ENCODE measurements around the gene DNM2. TPM values are rescaled to one million over a fixed set of nuclear protein-coding genes. Genes with fewer than 3 reads are reported as not detected.
A peak's percentile ranks its signal among the peaks of the same experiment; 100 is the strongest.
"Not testable (repeated sequence)": the region's sequence is repeated elsewhere in the genome, so short reads cannot be mapped to it uniquely, and the experiment has no call there.

DNM2 gene
- total and polyA plus RNA-seq, 7 donors = 70.6 to 149 (median 122) TPM

DNA sequence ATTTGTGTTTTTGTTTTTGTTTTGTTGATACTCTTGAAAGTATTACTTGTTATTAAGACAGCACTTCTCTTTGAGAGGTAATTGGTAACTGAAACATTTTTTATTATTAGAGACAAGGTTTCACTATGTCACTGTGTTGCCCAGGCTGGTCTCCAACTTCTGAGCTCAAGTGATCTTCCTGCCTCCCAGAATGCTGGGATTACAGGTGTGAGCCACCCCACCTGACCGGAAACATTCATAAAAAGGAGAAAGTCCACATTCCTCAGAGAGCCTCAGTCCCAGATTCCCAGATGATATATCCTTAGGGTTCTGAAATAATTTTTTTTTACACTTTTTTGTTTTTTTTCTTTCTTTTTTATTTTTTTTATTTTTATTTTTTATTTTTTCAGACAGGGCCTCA lies 156.1 kb downstream of the DNM2 start:
- H3K36me3 ChIP-seq (ENCODE audit: insufficient read depth in 1 of 2, low read depth in 1 of 2) = no peaks in the 10 kb centered on the region
- no peaks in the 10 kb centered on the region for H3K27me3 ChIP-seq (ENCODE audit: insufficient read depth in 3 of 3, low read length in 2 of 3)
- intact Hi-C loops (cut with DNase I) = no loop called here
- TF ChIP-seq, protein P1, sequence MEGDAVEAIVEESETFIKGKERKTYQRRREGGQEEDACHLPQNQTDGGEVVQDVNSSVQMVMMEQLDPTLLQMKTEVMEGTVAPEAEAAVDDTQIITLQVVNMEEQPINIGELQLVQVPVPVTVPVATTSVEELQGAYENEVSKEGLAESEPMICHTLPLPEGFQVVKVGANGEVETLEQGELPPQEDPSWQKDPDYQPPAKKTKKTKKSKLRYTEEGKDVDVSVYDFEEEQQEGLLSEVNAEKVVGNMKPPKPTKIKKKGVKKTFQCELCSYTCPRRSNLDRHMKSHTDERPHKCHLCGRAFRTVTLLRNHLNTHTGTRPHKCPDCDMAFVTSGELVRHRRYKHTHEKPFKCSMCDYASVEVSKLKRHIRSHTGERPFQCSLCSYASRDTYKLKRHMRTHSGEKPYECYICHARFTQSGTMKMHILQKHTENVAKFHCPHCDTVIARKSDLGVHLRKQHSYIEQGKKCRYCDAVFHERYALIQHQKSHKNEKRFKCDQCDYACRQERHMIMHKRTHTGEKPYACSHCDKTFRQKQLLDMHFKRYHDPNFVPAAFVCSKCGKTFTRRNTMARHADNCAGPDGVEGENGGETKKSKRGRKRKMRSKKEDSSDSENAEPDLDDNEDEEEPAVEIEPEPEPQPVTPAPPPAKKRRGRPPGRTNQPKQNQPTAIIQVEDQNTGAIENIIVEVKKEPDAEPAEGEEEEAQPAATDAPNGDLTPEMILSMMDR (IDR thresholded peaks at IDR 0.05) = no peak
- no peak for DNase-seq
- no peak overlapping the region for H3K4me3 ChIP-seq
- H3K9me3 ChIP-seq = no peaks in the 10 kb centered on the region
- ATAC-seq = no peak
- H3K4me1 ChIP-seq = peaks cover 50% of the 10 kb centered on the region
- peak overlapping the region; percentile 96 for H3K27ac ChIP-seq
- WGBS, 3 donors = 91 to 96% (median 95%) methylated on average over 1 of the region's 1 CpG

DNA sequence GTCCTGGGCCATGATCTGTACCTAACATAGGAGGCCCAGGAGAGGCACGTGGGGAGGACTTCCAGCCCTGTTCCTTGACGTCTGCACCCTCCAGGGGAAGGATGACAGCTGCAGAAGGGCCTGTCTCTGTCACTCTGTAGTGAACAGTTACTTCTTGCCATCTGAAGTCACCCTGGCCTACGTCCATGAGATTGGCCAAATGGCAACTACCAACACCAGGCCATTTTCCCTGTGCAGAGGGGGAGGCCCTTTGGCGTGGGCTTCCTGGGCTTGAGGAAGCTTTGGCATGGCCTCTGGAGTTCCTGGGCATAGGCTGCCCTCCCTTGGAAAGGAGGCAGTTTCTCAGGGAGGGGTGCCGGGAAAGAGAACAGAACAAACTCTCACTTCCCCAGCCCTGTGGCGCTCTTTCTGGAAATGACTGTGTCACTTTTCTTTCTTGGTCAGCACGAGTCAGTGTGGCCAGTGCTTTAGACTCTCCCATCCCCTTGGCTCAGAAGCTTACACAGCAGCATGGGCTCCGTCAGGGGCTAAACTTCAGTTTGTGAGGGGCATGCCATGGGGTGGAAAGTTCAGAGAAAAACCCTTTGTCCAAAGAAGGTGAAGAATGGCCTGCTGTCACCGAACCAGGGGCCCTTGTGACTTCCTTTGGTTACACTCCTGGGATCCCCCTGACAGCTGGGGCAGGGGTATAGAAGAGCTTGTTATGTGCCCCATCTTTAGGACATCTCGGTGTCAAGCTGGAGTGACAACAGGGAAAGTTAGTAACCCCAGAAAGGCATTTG lies 158.8 kb downstream of the DNM2 start:
- Histone ChIP-seq H3K27me3 (ENCODE audit: insufficient read depth in 3 of 3, low read length in 2 of 3) (no peaks in the 10 kb centered on the region), H3K4me3 (peak overlapping the region; percentile 38), H3K36me3 (ENCODE audit: insufficient read depth in 1 of 2, low read depth in 1 of 2) (no peaks in the 10 kb centered on the region), H3K27ac (peak overlapping the region; percentile 96), H3K4me1 (peaks cover 76% of the 10 kb centered on the region), H3K9me3 (no peaks in the 10 kb centered on the region)
- DNase-seq (peak; percentile 73 to 88), ATAC-seq (peak; percentile 83 to 90 (median 84))
- WGBS, 3 donors = 25 to 34% (median 29%) methylated on average over 10 of the region's 10 CpGs
- intact Hi-C loops (cut with DNase I) = loop anchor here in 1 of 2 donors (5.0 kb wide), 1 partner anchor 51 kb away; the partner anchor contains the start of genes TIMM29 and YIPF2
- TF ChIP-seq, protein P1 (IDR thresholded peaks at IDR 0.05) = no peak

DNA sequence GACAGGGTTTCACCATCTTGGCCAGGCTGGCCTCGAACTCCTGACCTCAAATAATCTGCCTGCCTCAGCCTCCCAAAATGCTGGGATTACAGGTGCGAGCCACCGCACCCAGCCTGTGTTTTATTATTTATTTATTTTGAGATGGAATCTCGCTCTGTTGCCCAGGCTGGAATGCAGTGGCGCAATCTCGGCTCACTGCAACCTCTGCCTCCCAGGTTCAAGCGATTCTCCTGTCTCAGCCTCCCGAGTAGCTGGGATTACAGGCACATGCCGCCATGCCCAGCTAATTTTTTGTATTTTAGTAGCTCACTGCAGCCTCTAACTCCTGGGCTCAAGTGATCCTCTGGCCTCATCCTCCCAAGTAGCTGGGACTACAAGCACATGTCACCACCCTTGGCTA lies 159.7 kb downstream of the DNM2 start:
- H3K9me3 ChIP-seq; H3K27me3 ChIP-seq (ENCODE audit: insufficient read depth in 3 of 3, low read length in 2 of 3); ATAC-seq; DNase-seq; H3K36me3 ChIP-seq (ENCODE audit: insufficient read depth in 1 of 2, low read depth in 1 of 2): not testable (repeated sequence)
- H3K4me1 ChIP-seq = peaks cover 82% of the 10 kb centered on the region
- WGBS, 3 donors = 58 to 79% (median 60%) methylated on average over 8 to 9 of the region's 9 CpGs
- intact Hi-C loops (cut with DNase I) = loop anchor here (2.0 to 5.0 kb wide), 2 partner anchors 17 to 50 kb away; partner anchors contain the start of genes TIMM29 (in 1 of the 2) and YIPF2 (in 1 of the 2)
- H3K27ac ChIP-seq = peak overlapping the region; percentile 96
- peak overlapping the region; percentile 38 for H3K4me3 ChIP-seq

DNA sequence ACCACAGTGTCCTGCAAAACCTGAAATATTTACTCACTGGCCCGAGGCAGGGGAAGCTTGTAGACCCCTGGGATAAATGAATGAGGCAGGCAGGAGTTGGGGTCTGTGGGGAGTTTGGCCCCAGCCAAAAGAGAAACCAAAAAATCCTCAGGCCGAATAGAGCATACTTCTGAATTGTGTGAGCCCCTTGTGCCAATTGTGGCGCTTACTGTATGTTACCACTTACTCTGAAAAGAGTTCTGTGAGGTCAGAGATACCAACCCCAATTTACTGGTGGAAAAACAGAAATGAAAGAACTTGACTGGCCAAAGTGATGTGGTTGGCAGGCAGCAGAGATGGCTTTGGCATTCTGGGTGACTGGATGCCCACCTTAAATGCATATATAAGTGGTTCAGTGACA lies 160.4 kb downstream of the DNM2 start:
- 64 to 69% (median 65%) methylated on average over 3 of the region's 3 CpGs for WGBS, 3 donors
- peak overlapping the region; percentile 96 for H3K27ac ChIP-seq
- TF ChIP-seq, protein P1 (IDR thresholded peaks at IDR 0.05) = no peak

More for the DNA sequence above, 160.4 kb downstream of the DNM2 start:
- no peaks in the 10 kb centered on the region for H3K36me3 ChIP-seq (ENCODE audit: insufficient read depth in 1 of 2, low read depth in 1 of 2)
- H3K4me3 ChIP-seq = no peak overlapping the region
- ATAC-seq = no peak
- DNase-seq = no peak
- no peaks in the 10 kb centered on the region for H3K9me3 ChIP-seq
- H3K27me3 ChIP-seq (ENCODE audit: insufficient read depth in 3 of 3, low read length in 2 of 3) = no peaks in the 10 kb centered on the region
- intact Hi-C loops (cut with DNase I) = loop anchor here (2.0 to 5.0 kb wide), 2 partner anchors 17 to 49 kb away; partner anchors contain the start of genes TIMM29 (in 1 of the 2) and YIPF2 (in 1 of the 2)
- H3K4me1 ChIP-seq = peaks cover 78% of the 10 kb centered on the region

Other genes with a start within 250 kb of the DNM2 start
- 100 to 1,000 TPM; 109 to 208 (median 169) TPM for gene KEAP1, start 214.7 kb upstream of the DNM2 start, total RNA-seq
- gene KEAP1, start 214.7 kb upstream of the DNM2 start, polyA plus RNA-seq = 100 to 1,000 TPM; 154 to 242 (median 205) TPM
- under 1 TPM; 0.15 to 0.30 (median 0.17) TPM for gene S1PR5, start 200.6 kb upstream of the DNM2 start, total RNA-seq
- gene S1PR5, start 200.6 kb upstream of the DNM2 start, polyA plus RNA-seq = under 1 TPM; 0.07 to 0.12 (median 0.08) TPM
- 10 to 100 TPM; 42.5 to 71.8 (median 60.8) TPM for gene ATG4D, start 174.2 kb upstream of the DNM2 start, total RNA-seq
- 10 to 100 TPM; 49.3 to 95.7 (median 72.8) TPM for gene ATG4D, start 174.2 kb upstream of the DNM2 start, polyA plus RNA-seq
- 10 to 100 TPM; 17.3 to 20.6 (median 20.3) TPM for gene KRI1, start 152.1 kb upstream of the DNM2 start, total RNA-seq
- gene KRI1, start 152.1 kb upstream of the DNM2 start, polyA plus RNA-seq = 10 to 100 TPM; 14.8 to 21.6 (median 20.1) TPM
- gene CDKN2D, start 149.1 kb upstream of the DNM2 start, total RNA-seq = 10 to 100 TPM in 3 of 4 donors, 1 to 10 TPM in 1; 6.1 to 13.1 (median 11.8) TPM
- 10 to 100 TPM; 18.0 to 29.2 (median 22.7) TPM for gene CDKN2D, start 149.1 kb upstream of the DNM2 start, polyA plus RNA-seq
- not detected for gene AP1M2, start 130.8 kb upstream of the DNM2 start, total RNA-seq
- under 1 TPM in 1 of 3 donors, not detected in 2; 0.13 TPM for gene AP1M2, start 130.8 kb upstream of the DNM2 start, polyA plus RNA-seq
- 100 to 1,000 TPM in 1 of 4 donors, 10 to 100 TPM in 3; 73.8 to 104 (median 83.8) TPM for gene SLC44A2, start 92.5 kb upstream of the DNM2 start, total RNA-seq
- 10 to 100 TPM; 36.3 to 73.4 (median 63.2) TPM for gene SLC44A2, start 92.5 kb upstream of the DNM2 start, polyA plus RNA-seq
- gene ILF3, start 63.7 kb upstream of the DNM2 start, total RNA-seq = 100 to 1,000 TPM; 112 to 189 (median 157) TPM
- gene ILF3, start 63.7 kb upstream of the DNM2 start, polyA plus RNA-seq = 100 to 1,000 TPM in 2 of 3 donors, 10 to 100 TPM in 1; 70.6 to 148 (median 139) TPM
- 10 to 100 TPM; 24.7 to 28.8 (median 27.1) TPM for gene QTRT1, start 16.6 kb upstream of the DNM2 start, total RNA-seq
- 10 to 100 TPM; 15.9 to 33.4 (median 28.6) TPM for gene QTRT1, start 16.6 kb upstream of the DNM2 start, polyA plus RNA-seq
- gene TMED1, start 118.1 kb downstream of the DNM2 start, total RNA-seq = 10 to 100 TPM; 30.1 to 37.5 (median 34.2) TPM
- 10 to 100 TPM; 54.4 to 79.3 (median 57.6) TPM for gene TMED1, start 118.1 kb downstream of the DNM2 start, polyA plus RNA-seq
- 1 to 10 TPM in 3 of 4 donors, under 1 TPM in 1; 0.30 to 1.8 (median 1.4) TPM for gene C19orf38, start 130.3 kb downstream of the DNM2 start, total RNA-seq
- gene C19orf38, start 130.3 kb downstream of the DNM2 start, polyA plus RNA-seq = 1 to 10 TPM; 1.0 to 2.9 (median 1.3) TPM
- gene CARM1, start 153.5 kb downstream of the DNM2 start, total RNA-seq = 100 to 1,000 TPM in 2 of 4 donors, 10 to 100 TPM in 2; 59.1 to 105 (median 88.6) TPM
- 100 to 1,000 TPM in 1 of 3 donors, 10 to 100 TPM in 2; 61.1 to 110 (median 94.7) TPM for gene CARM1, start 153.5 kb downstream of the DNM2 start, polyA plus RNA-seq
- gene YIPF2, start 210.6 kb downstream of the DNM2 start, total RNA-seq = 10 to 100 TPM; 12.1 to 18.0 (median 16.7) TPM
- gene YIPF2, start 210.6 kb downstream of the DNM2 start, polyA plus RNA-seq = 10 to 100 TPM; 13.7 to 18.5 (median 18.1) TPM
- gene TIMM29, start 210.7 kb downstream of the DNM2 start, total RNA-seq = 10 to 100 TPM; 12.9 to 24.2 (median 17.0) TPM
- gene TIMM29, start 210.7 kb downstream of the DNM2 start, polyA plus RNA-seq = 10 to 100 TPM; 17.1 to 29.0 (median 20.2) TPM
- 10 to 100 TPM; 34.8 to 75.6 (median 50.5) TPM for gene SMARCA4, start 243.0 kb downstream of the DNM2 start, total RNA-seq
- gene SMARCA4, start 243.0 kb downstream of the DNM2 start, polyA plus RNA-seq = 100 to 1,000 TPM in 1 of 3 donors, 10 to 100 TPM in 2; 36.7 to 124 (median 51.9) TPM